ENCODE results near the gene CLSTN1.

CLSTN1 gene

GRCh38 chr1:9850442-9851162 is 26.8 kb upstream of the CLSTN1 start:
- DNase-seq = no peak

GRCh38 chr1:9849691-9850441 is 26.1 kb upstream of the CLSTN1 start:
- DNase-seq = no peak

GRCh38 chr1:9848022-9848421 is 24.3 kb upstream of the CLSTN1 start:
- no peak for DNase-seq

DNA sequence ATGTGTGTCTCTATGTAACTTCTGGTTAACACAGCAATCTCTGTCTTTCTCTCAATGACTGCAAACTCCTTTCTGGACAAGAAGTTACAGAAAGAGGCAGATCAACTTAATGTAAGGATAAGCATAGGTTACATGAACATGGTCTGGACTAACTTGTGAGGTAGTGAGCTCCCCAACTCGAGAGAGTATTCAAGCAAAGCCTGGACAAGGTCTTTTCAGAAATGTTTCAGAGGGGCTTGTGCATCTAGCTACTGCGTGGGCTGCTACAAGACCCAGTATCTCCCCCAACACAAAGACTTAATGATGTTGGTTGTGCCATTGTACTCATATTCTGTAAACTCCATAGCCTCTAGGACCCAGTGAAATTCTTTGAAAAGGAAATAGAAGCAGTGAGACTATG is 23.5 kb upstream of the CLSTN1 start:
- DNase-seq = no peak

- no peak for DNase-seq
Observed at GRCh38 chr1:9846611-9847171, 22.9 kb upstream of the CLSTN1 start.

GRCh38 chr1:9845914-9846313 is 22.1 kb upstream of the CLSTN1 start:
- no peak for DNase-seq

GRCh38 chr1:9844756-9845155 is 21.0 kb upstream of the CLSTN1 start:
- no peak for DNase-seq

GRCh38 chr1:9844106-9844505 is 20.3 kb upstream of the CLSTN1 start:
- DNase-seq = no peak

- DNase-seq = no peak
Observed at GRCh38 chr1:9843576-9843945, 19.8 kb upstream of the CLSTN1 start.

- DNase-seq = no peak
Observed at GRCh38 chr1:9842781-9843575, 19.2 kb upstream of the CLSTN1 start.

DNA sequence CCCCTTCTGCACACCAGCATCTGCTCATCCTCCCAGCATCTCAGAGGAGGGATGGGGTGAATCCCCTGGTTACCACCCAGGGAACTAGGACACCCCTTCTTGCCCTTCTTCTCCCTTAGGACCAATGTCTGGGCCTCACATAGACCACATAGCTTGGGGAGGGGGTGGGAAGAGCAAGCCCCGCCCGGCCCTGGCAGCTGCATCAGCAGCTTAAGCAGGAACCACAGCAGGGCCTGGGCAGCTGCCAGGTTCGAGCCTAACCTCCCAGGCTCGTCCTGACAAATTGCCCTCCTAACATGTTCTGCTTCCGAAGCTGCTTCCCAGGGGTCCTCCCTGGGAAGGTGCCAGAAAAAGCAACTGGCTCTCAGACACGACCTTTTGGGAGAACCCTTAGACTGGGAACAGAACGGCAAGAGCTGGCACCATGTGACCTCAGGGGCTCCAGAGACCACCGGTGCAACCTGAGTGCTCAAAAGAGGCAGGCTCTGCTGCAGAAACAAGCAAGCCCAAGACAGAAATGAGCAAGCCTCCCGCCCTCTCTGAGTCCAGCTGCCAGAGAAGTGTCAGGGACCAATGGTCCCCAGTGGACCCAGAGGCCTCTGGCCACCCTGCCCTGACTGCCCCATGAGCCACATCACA is 18.4 kb upstream of the CLSTN1 start:
- no peak for DNase-seq

- no peak for DNase-seq
Observed at GRCh38 chr1:9841460-9841859, 17.7 kb upstream of the CLSTN1 start.

- DNase-seq = no peak
Observed at GRCh38 chr1:9840176-9840575, 16.4 kb upstream of the CLSTN1 start.

GRCh38 chr1:9838946-9839345 is 15.2 kb upstream of the CLSTN1 start:
- DNase-seq = no peak

GRCh38 chr1:9836632-9836960 is 12.8 kb upstream of the CLSTN1 start:
- DNase-seq = no peak

DNA sequence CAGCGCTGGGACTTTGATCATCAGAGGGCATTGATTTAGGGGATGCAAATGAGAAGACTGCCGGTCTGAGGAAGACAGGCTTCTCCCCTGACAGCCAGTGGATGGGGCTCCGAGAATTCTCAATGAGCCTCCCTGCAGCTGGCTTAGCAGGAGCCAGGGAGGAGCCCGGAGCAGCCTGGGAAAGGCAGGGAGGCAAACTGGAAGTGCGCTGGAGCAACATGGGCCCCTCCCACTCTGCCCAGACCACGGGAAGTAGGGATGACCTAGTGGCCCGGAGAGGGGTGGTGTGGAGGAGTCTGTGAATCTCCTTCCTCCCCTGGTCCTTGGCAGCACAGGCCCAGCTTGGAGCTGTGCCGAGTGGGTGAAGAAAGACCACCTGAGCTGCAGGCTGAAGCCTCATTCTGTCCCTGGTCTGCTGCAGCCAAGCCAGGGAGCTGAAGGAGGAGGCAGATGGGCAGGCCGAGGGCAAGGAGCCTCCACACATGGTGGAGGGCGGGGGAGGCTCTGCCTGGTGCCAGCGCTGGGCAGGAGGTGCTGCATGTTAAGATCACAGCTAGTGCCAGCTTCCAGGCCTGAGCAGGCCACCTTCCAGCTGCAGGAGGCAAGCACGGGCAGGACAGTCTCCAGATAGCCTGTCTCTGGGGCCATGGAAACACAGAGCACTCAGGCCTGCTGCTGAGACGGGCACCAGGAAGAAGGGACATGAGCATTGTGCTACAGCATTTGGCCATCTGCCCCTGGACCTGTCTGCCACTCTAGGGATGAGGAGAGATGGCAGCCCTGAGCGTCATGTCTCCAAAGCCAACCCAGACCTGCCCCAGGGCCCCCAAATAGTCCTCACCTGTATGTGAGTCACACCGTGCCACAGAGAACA is 12.2 kb upstream of the CLSTN1 start:
- no peak for DNase-seq

GRCh38 chr1:9835404-9835757 is 11.6 kb upstream of the CLSTN1 start:
- no peak for DNase-seq

- DNase-seq = no peak
Observed at GRCh38 chr1:9833632-9834031, 9.9 kb upstream of the CLSTN1 start.

DNA sequence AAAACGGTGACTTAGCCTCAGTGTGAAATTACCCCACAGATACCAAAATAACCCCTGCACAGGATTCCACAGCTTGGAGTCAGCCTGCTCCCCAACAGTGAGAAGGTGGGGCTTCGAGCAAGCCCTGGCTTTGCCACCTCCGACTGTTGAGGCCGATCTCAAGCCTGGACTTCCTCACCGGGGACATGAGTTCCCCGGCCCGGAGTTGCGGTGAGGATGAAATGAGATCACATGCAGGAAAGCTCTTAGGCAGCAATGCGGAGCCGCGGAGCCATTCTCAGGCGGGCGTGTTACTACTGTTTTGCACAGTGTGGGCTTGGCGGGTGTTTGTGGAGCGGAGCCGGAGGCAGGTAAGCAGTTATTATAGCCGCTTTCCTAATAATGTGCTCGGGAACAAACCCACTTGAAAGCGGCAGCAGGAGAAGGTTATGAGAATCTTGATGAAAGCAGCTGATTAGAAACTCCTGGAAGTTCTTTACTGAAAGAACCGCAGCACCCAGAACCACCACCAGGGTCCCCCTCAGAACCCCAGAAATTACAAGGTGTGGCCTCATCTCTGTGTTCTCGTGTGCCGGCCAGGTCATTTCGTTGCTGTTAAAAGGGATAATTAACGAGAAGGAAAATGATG is 3.9 kb upstream of the CLSTN1 start:
- no peak for DNase-seq

- DNase-seq = no peak
Observed at GRCh38 chr1:9826616-9827015, 2.9 kb upstream of the CLSTN1 start.

DNA sequence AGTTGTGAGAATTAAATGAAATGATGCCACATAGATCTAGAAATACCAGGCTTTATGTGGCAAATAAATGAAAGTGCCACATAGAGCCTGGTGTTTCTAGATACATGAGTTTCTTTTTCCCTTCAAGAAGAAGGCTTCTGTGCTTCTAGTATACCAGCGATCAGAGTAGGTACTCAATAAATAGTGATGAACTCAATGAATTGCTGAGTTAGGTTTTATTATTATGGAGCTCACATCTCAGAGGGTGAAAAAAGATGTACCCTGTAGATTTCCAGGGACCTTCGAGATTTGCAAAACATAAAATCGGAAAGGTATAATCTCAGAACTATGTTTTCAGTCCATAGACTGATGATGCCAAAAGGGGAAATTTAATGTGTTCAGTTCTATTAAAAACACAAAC is 2.3 kb upstream of the CLSTN1 start:
- no peak for DNase-seq
